HG03060 (cell line): ENCODE measurements around the gene PDLIM7.

ENCODE experiments used
- ATAC-seq: cut with Tn5 transposase; IDR thresholded peaks from one replicate; pipeline ENCODE4 v1.9.1; 2021; ENCODE audit warnings: low read depth, moderate number of reproducible peaks; ENCODE audit not compliant: unreplicated experiment

Gene PDLIM7

GRCh38 chr5:177433658-177434217 is 63.7 kb downstream of the PDLIM7 start:
- no peak for ATAC-seq
